ENCODE measurements around the gene GNG12.
"Not testable (repeated sequence)": the region's sequence is repeated elsewhere in the genome, so short reads cannot be mapped to it uniquely, and the experiment has no call there.

GNG12 gene

GRCh38 chr1:67741121-67741520, 92.1 kb downstream of the GNG12 start:
- TF ChIP-seq GATA1 (IDR thresholded peaks at IDR 0.05; ENCODE audit: low read depth, low read length) (no peak), POLR2A (IDR thresholded peaks at IDR 0.05; ENCODE audit: low read length) (no peak)
- no peak for DNase-seq

GRCh38 chr1:67740543-67740942, 92.7 kb downstream of the GNG12 start:
- no peak for TF ChIP-seq POLR2A (IDR thresholded peaks at IDR 0.05; ENCODE audit: low read length)
- no peak for TF ChIP-seq GATA1 (IDR thresholded peaks at IDR 0.05; ENCODE audit: low read depth, low read length)
- DNase-seq, result peak; percentile 25 to 56

GRCh38 chr1:67739361-67739760, 93.9 kb downstream of the GNG12 start:
- no peak for TF ChIP-seq POLR2A (IDR thresholded peaks at IDR 0.05; ENCODE audit: low read length)
- TF ChIP-seq GATA1 (IDR thresholded peaks at IDR 0.05; ENCODE audit: low read depth, low read length), result no peak
- no peak for DNase-seq

GRCh38 chr1:67738401-67738800, 94.9 kb downstream of the GNG12 start:
- TF ChIP-seq POLR2A (IDR thresholded peaks at IDR 0.05; ENCODE audit: low read length) (no peak), GATA1 (IDR thresholded peaks at IDR 0.05; ENCODE audit: low read depth, low read length) (no peak)
- no peak for DNase-seq

- no peak for TF ChIP-seq GATA1 (IDR thresholded peaks at IDR 0.05; ENCODE audit: low read depth, low read length)
- no peak for TF ChIP-seq POLR2A (IDR thresholded peaks at IDR 0.05; ENCODE audit: low read length)
- no peak for DNase-seq
Observed at GRCh38 chr1:67737875-67738274, 95.4 kb downstream of the GNG12 start.

GRCh38 chr1:67736750-67737149, 96.5 kb downstream of the GNG12 start:
- no peak for DNase-seq
- TF ChIP-seq GATA1 (IDR thresholded peaks at IDR 0.05; ENCODE audit: low read depth, low read length) (no peak), POLR2A (IDR thresholded peaks at IDR 0.05; ENCODE audit: low read length) (no peak)

- DNase-seq, result peak; percentile 56 to 62
- TF ChIP-seq GATA1 (IDR thresholded peaks at IDR 0.05; ENCODE audit: low read depth, low read length), result no peak
- peak; percentile 25 for TF ChIP-seq POLR2A (IDR thresholded peaks at IDR 0.05; ENCODE audit: low read length)
Observed at GRCh38 chr1:67735806-67736627, 97.2 kb downstream of the GNG12 start.

GRCh38 chr1:67735206-67735605, 98.1 kb downstream of the GNG12 start:
- peak; percentile 33 to 55 for DNase-seq
- TF ChIP-seq POLR2A (IDR thresholded peaks at IDR 0.05; ENCODE audit: low read length) (no peak), GATA1 (IDR thresholded peaks at IDR 0.05; ENCODE audit: low read depth, low read length) (no peak)

- no peak for DNase-seq
- TF ChIP-seq POLR2A (IDR thresholded peaks at IDR 0.05; ENCODE audit: low read length) (no peak), GATA1 (IDR thresholded peaks at IDR 0.05; ENCODE audit: low read depth, low read length) (no peak)
Observed at GRCh38 chr1:67734323-67734690, 99.0 kb downstream of the GNG12 start.

- DNase-seq, result peak; percentile 94 to 96
- peak; percentile 66 for TF ChIP-seq POLR2A (IDR thresholded peaks at IDR 0.05; ENCODE audit: low read length)
- peak; percentile 76 for TF ChIP-seq GATA1 (IDR thresholded peaks at IDR 0.05; ENCODE audit: low read depth, low read length)
Observed at GRCh38 chr1:67733681-67734322, 99.5 kb downstream of the GNG12 start.

- TF ChIP-seq POLR2A (IDR thresholded peaks at IDR 0.05; ENCODE audit: low read length) (no peak), GATA1 (IDR thresholded peaks at IDR 0.05; ENCODE audit: low read depth, low read length) (no peak)
- DNase-seq, result peak; percentile 79 to 80
Observed at GRCh38 chr1:67732750-67733151, 100.5 kb downstream of the GNG12 start.

- TF ChIP-seq POLR2A (IDR thresholded peaks at IDR 0.05; ENCODE audit: low read length) (no peak), GATA1 (IDR thresholded peaks at IDR 0.05; ENCODE audit: low read depth, low read length) (no peak)
Observed at GRCh38 chr1:67731322-67731721, 101.9 kb downstream of the GNG12 start.

GRCh38 chr1:67730312-67730711, 103.0 kb downstream of the GNG12 start:
- not testable (repeated sequence) for DNase-seq

More at GRCh38 chr1:67731322-67731721, 101.9 kb downstream of the GNG12 start:
- no peak for DNase-seq

- no peak for DNase-seq
- no peak for TF ChIP-seq POLR2A (IDR thresholded peaks at IDR 0.05; ENCODE audit: low read length)
- no peak for TF ChIP-seq GATA1 (IDR thresholded peaks at IDR 0.05; ENCODE audit: low read depth, low read length)
Observed at GRCh38 chr1:67729872-67730271, 103.4 kb downstream of the GNG12 start.

GRCh38 chr1:67726224-67726623, 107.0 kb downstream of the GNG12 start:
- DNase-seq, result no peak
- TF ChIP-seq POLR2A (IDR thresholded peaks at IDR 0.05; ENCODE audit: low read length) (no peak), GATA1 (IDR thresholded peaks at IDR 0.05; ENCODE audit: low read depth, low read length) (no peak)

Measured in erythroblast (primary cell).